Measurements from ENCODE around the gene SMYD3. TPM values are rescaled to one million over a fixed set of nuclear protein-coding genes. Genes with fewer than 3 reads are reported as not detected.

SMYD3 gene
- total and polyA plus RNA-seq, 9 of the 15 experiments (the other 6 are each of a cell fraction or from before 2014, with no cell fraction given) = 128 to 440 (median 197) TPM

GRCh38 chr1:245718951-245719350, 788.1 kb downstream of the SMYD3 start:
- BruUV-seq (replicated peaks) = no TSS peak
- H3K79me2 ChIP-seq (ENCODE audit: control insufficient read depth, insufficient read depth, low read length) = no peaks in the 10 kb centered on the region
- ATAC-seq (no peak), FAIRE-seq (no peak), DNase-seq (ENCODE audit: extremely low read depth in 1 of 4, low spot score in 3 of 4) (no peak)
- CTCF ChIA-PET (ENCODE audit: low intra/inter-chr PET ratio) = no interaction called here
- H3K9me3 ChIP-seq (replicated peaks; ENCODE audit: control insufficient read depth, insufficient read depth, low read depth, low read length) = no peaks in the 10 kb centered on the region
- H2AFZ ChIP-seq (ENCODE audit: low read depth, low read length) = no peak overlapping the region
- no peak overlapping the region for H3K27ac ChIP-seq (ENCODE audit: extremely low read depth, low read depth, low read length)
- no peak overlapping the region for H3K4me2 ChIP-seq (ENCODE audit: insufficient read depth, low read length)
- intact Hi-C loops (cut with micrococcal nuclease) = no loop called here
- no peaks in the 10 kb centered on the region; the same call in 1 of the 2 replicates for H4K20me1 ChIP-seq (replicated peaks; ENCODE audit: control insufficient read depth, insufficient read depth, low read length)
- H3K4me3 ChIP-seq = no peak overlapping the region
- POLR2A ChIA-PET = no interaction called here
- in situ Hi-C loops (cut with MboI) = no loop called here
- H3K27me3 ChIP-seq (ENCODE audit: control insufficient read depth in 2 of 2, insufficient read depth in 2 of 2, low read length in 2 of 2) = peaks cover 0 to 21% of the 10 kb centered on the region in 2 experiments; a peak in 2 of 5 replicates
- no peak overlapping the region for H3K9ac ChIP-seq (ENCODE audit: insufficient read depth in 1 of 2, low read depth in 2 of 2, low read length in 2 of 2)
- H3K9me1 ChIP-seq (ENCODE audit: control insufficient read depth, insufficient read depth, low read length) = no peaks in the 10 kb centered on the region
- no peaks in the 10 kb centered on the region for H3K4me1 ChIP-seq (replicated peaks in 1 of 2; ENCODE audit: control insufficient read depth in 2 of 2, insufficient read depth in 2 of 2, low read length in 2 of 2)
- WGBS (ENCODE audit: insufficient coverage, low coverage, missing lambda C conversion rate) = 45% methylated on average over 4 of the region's 4 CpGs
- H3K36me3 ChIP-seq (ENCODE audit: control insufficient read depth, insufficient read depth, low read length) = no peaks in the 10 kb centered on the region
- TF ChIP-seq SMARCB1 (IDR thresholded peaks at IDR 0.05; ENCODE audit: insufficient read length, low read depth) = no peak
- TF ChIP-seq BRD9 (IDR thresholded peaks at IDR 0.05; ENCODE audit: low read depth, partially characterized antibody) = no peak
- TF ChIP-seq, protein P1, sequence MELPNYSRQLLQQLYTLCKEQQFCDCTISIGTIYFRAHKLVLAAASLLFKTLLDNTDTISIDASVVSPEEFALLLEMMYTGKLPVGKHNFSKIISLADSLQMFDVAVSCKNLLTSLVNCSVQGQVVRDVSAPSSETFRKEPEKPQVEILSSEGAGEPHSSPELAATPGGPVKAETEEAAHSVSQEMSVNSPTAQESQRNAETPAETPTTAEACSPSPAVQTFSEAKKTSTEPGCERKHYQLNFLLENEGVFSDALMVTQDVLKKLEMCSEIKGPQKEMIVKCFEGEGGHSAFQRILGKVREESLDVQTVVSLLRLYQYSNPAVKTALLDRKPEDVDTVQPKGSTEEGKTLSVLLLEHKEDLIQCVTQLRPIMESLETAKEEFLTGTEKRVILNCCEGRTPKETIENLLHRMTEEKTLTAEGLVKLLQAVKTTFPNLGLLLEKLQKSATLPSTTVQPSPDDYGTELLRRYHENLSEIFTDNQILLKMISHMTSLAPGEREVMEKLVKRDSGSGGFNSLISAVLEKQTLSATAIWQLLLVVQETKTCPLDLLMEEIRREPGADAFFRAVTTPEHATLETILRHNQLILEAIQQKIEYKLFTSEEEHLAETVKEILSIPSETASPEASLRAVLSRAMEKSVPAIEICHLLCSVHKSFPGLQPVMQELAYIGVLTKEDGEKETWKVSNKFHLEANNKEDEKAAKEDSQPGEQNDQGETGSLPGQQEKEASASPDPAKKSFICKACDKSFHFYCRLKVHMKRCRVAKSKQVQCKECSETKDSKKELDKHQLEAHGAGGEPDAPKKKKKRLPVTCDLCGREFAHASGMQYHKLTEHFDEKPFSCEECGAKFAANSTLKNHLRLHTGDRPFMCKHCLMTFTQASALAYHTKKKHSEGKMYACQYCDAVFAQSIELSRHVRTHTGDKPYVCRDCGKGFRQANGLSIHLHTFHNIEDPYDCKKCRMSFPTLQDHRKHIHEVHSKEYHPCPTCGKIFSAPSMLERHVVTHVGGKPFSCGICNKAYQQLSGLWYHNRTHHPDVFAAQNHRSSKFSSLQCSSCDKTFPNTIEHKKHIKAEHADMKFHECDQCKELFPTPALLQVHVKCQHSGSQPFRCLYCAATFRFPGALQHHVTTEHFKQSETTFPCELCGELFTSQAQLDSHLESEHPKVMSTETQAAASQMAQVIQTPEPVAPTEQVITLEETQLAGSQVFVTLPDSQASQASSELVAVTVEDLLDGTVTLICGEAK (IDR thresholded peaks at IDR 0.05) = no peak
- TF ChIP-seq, protein P1 (CRISPR knock-in tag; IDR thresholded peaks at IDR 0.05) = no peak
- TF ChIP-seq, protein P2, sequence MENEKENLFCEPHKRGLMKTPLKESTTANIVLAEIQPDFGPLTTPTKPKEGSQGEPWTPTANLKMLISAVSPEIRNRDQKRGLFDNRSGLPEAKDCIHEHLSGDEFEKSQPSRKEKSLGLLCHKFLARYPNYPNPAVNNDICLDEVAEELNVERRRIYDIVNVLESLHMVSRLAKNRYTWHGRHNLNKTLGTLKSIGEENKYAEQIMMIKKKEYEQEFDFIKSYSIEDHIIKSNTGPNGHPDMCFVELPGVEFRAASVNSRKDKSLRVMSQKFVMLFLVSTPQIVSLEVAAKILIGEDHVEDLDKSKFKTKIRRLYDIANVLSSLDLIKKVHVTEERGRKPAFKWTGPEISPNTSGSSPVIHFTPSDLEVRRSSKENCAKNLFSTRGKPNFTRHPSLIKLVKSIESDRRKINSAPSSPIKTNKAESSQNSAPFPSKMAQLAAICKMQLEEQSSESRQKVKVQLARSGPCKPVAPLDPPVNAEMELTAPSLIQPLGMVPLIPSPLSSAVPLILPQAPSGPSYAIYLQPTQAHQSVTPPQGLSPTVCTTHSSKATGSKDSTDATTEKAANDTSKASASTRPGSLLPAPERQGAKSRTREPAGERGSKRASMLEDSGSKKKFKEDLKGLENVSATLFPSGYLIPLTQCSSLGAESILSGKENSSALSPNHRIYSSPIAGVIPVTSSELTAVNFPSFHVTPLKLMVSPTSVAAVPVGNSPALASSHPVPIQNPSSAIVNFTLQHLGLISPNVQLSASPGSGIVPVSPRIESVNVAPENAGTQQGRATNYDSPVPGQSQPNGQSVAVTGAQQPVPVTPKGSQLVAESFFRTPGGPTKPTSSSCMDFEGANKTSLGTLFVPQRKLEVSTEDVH (IDR thresholded peaks at IDR 0.05; ENCODE audit: low read depth, partially characterized antibody) = no peak

Data from K562 (cell line).